Gastrocnemius medialis (tissue), 4 donors: Measurements from ENCODE around the gene ZNF217.

Experiments used
- POLR2A ChIP-seq, 2 donors: fragments of 450-650 bp; IDR thresholded peaks; one replicate each; pipeline ENCODE4 v1.6.1; 2017; ENCODE audit warnings: antibody characterized with exemption in 2 of 2, mild to moderate bottlenecking in 2 of 2, moderate library complexity in 2 of 2
- TF ChIP-seq, protein P1 (sequence below), 5 experiments: fragments of 450-650 bp in 3 of 5; fragments of 200-600 bp in 2 of 5; sonication (generic) in 2 of 5; IDR thresholded peaks in 4 of 5; conservative IDR thresholded peaks in 1 of 5; 1 replicate in 4 of 5; 2 replicates in 1 of 5; pipeline ENCODE4 v1.5.1; 2016 to 2019; ENCODE audit warnings: antibody characterized with exemption in 5 of 5, mild to moderate bottlenecking in 3 of 5, moderate library complexity in 3 of 5

DNA sequence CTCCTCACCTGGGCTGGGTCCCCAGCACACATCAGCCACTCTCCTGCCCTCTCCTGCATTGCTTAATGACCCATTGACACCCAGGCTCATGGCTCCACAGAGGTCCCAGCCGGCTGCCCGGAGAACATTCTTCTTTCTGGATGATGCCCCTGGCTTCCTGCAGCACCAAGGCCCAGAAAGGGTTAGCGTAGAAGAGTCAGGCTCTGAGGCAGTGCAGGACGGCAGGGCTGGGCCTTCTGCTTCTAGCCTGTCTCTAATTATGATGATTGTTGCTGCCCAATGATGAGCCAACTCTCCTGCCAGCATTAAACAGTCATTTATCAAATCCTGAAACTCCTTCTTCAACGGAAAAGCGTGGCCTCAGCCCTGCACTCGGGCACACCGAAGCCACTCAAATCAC, 66.4 kb downstream of the ZNF217 start:
- TF ChIP-seq, protein P1, sequence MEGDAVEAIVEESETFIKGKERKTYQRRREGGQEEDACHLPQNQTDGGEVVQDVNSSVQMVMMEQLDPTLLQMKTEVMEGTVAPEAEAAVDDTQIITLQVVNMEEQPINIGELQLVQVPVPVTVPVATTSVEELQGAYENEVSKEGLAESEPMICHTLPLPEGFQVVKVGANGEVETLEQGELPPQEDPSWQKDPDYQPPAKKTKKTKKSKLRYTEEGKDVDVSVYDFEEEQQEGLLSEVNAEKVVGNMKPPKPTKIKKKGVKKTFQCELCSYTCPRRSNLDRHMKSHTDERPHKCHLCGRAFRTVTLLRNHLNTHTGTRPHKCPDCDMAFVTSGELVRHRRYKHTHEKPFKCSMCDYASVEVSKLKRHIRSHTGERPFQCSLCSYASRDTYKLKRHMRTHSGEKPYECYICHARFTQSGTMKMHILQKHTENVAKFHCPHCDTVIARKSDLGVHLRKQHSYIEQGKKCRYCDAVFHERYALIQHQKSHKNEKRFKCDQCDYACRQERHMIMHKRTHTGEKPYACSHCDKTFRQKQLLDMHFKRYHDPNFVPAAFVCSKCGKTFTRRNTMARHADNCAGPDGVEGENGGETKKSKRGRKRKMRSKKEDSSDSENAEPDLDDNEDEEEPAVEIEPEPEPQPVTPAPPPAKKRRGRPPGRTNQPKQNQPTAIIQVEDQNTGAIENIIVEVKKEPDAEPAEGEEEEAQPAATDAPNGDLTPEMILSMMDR (IDR thresholded peaks at IDR 0.05 in 4 of 5, conservative IDR thresholded peaks at IDR 0.05 in 1 of 5) = no peak
- no peak for TF ChIP-seq POLR2A (IDR thresholded peaks at IDR 0.05)
